H9 (cell line): ENCODE results near the gene ANTXR2. TPM values are rescaled to one million over a fixed set of nuclear protein-coding genes. Genes with fewer than 3 reads are reported as not detected.

ENCODE experiments used
- DNase-seq: peaks from one replicate; pipeline ENCODE4 v3.0.0-alpha.2; 2017
- H2AFZ ChIP-seq: one replicate; pipeline ENCODE4 v1.6.1; 2013; ENCODE audit warnings: mild to moderate bottlenecking, low read length, control low read depth, moderate library complexity
- H2AK5ac ChIP-seq: 2 replicates; pipeline ENCODE4 v1.6.1; 2013; ENCODE audit warnings: low read length, control low read depth, mixed read lengths; ENCODE audit not compliant: insufficient read length
- H2BK120ac ChIP-seq: one replicate; pipeline ENCODE4 v1.6.1; 2013; ENCODE audit warnings: low read depth, mild to moderate bottlenecking, low read length, control low read depth, inconsistent platforms; ENCODE audit not compliant: poor library complexity, severe bottlenecking
- H2BK12ac ChIP-seq: 2 replicates; pipeline ENCODE4 v1.6.1; 2013; ENCODE audit warnings: low read length, control low read depth, mixed read lengths, low read depth; ENCODE audit not compliant: insufficient read length
- H2BK15ac ChIP-seq: 2 replicates; pipeline ENCODE4 v1.6.1; 2013; ENCODE audit warnings: low read depth, low read length, control low read depth
- H2BK20ac ChIP-seq: one replicate; pipeline ENCODE4 v1.6.1; 2013; ENCODE audit warnings: low read depth, mild to moderate bottlenecking, low read length, control low read depth, inconsistent platforms; ENCODE audit not compliant: poor library complexity, severe bottlenecking
- H2BK5ac ChIP-seq: 2 replicates; pipeline ENCODE4 v1.6.1; 2013; ENCODE audit warnings: low read length, control low read depth, mixed read lengths; ENCODE audit not compliant: insufficient read length
- H3K14ac ChIP-seq: 2 replicates; pipeline ENCODE4 v1.6.1; 2013; ENCODE audit warnings: low read length, control low read depth; ENCODE audit not compliant: insufficient read depth
- H3K18ac ChIP-seq: 2 replicates; pipeline ENCODE4 v1.6.1; 2013; ENCODE audit warnings: low read depth, mild to moderate bottlenecking, mixed read lengths, low read length, control low read depth; ENCODE audit not compliant: insufficient read length
- H3K23ac ChIP-seq: 2 replicates; pipeline ENCODE4 v1.6.1; 2013; ENCODE audit warnings: low read length, control low read depth, mixed read lengths, low read depth; ENCODE audit not compliant: insufficient read length
- H3K23me2 ChIP-seq: 2 replicates; pipeline ENCODE4 v1.6.1; 2013; ENCODE audit warnings: low read depth, mild to moderate bottlenecking, mixed read lengths, low read length, control low read depth; ENCODE audit not compliant: insufficient read length, poor library complexity, severe bottlenecking
- H3K27ac ChIP-seq: 2 replicates; pipeline ENCODE4 v1.5.1; 2013; ENCODE audit warnings: low read length, control low read depth, mixed read lengths, low read depth; ENCODE audit not compliant: insufficient read length
- H3K27me3 ChIP-seq: 2 replicates; pipeline ENCODE4 v1.6.1; 2013; ENCODE audit warnings: low read length, control low read depth, inconsistent platforms; ENCODE audit not compliant: insufficient read depth
- H3K4ac ChIP-seq: 2 replicates; pipeline ENCODE4 v1.6.1; 2013; ENCODE audit warnings: low read depth, mild to moderate bottlenecking, control low read depth, inconsistent platforms, low read length, moderate library complexity
- H3K4me1 ChIP-seq: 2 replicates; pipeline ENCODE4 v1.6.1; 2013; ENCODE audit warnings: low read length, control low read depth, inconsistent platforms; ENCODE audit not compliant: insufficient read depth
- H3K4me2 ChIP-seq: 2 replicates; pipeline ENCODE4 v1.6.1; 2013; ENCODE audit warnings: low read length, control low read depth, mixed read lengths; ENCODE audit not compliant: insufficient read length, insufficient read depth
- H3K56ac ChIP-seq: 2 replicates; pipeline ENCODE4 v1.6.1; 2013; ENCODE audit warnings: low read depth, mild to moderate bottlenecking, mixed read lengths, low read length, control low read depth; ENCODE audit not compliant: insufficient read length
- H3K79me1 ChIP-seq: 2 replicates; pipeline ENCODE4 v1.6.1; 2013; ENCODE audit warnings: low read depth, mild to moderate bottlenecking, moderate library complexity, low read length, control low read depth, inconsistent platforms; ENCODE audit not compliant: insufficient read depth, poor library complexity, severe bottlenecking
- H3K79me2 ChIP-seq: 2 replicates; pipeline ENCODE4 v1.6.1; 2013; ENCODE audit warnings: low read length, control low read depth, inconsistent platforms; ENCODE audit not compliant: insufficient read depth
- H3K9ac ChIP-seq: 2 replicates; pipeline ENCODE4 v1.6.1; 2013; ENCODE audit warnings: low read length, control low read depth, mixed read lengths; ENCODE audit not compliant: insufficient read length; ENCODE audit errors: extremely low read depth
- H3K9me3 ChIP-seq: one replicate; pipeline ENCODE4 v1.6.1; 2013; ENCODE audit warnings: low read depth, low read length, inconsistent platforms; ENCODE audit not compliant: control insufficient read depth
- H3T11ph ChIP-seq: one replicate; pipeline ENCODE4 v1.6.1; 2013; ENCODE audit warnings: mild to moderate bottlenecking, low read length, control low read depth, inconsistent platforms
- H4K20me1 ChIP-seq: one replicate; pipeline ENCODE4 v1.6.1; 2013; ENCODE audit not compliant: control insufficient read depth, insufficient read length, insufficient read depth
- H4K5ac ChIP-seq: 2 replicates; pipeline ENCODE4 v1.6.1; 2013; ENCODE audit warnings: low read depth, mild to moderate bottlenecking, mixed read lengths, low read length, control low read depth; ENCODE audit not compliant: insufficient read length
- H4K8ac ChIP-seq: replicated peaks from 2 replicates; pipeline ENCODE4 v1.6.1; 2013; ENCODE audit warnings: low read length, control low read depth, mixed read lengths, low read depth; ENCODE audit not compliant: insufficient read length
- H4K91ac ChIP-seq: 2 replicates; pipeline ENCODE4 v1.6.1; 2013; ENCODE audit warnings: low read depth, mild to moderate bottlenecking, moderate library complexity, mixed read lengths, low read length, control low read depth; ENCODE audit not compliant: insufficient read length
- H3K27ac Mint-ChIP-seq, 3 experiments: 2 replicates in 2 of 3; 3 replicates in 1 of 3; pipeline ENCODE4 v1.8.0; 2020 to 2021; ENCODE audit warnings: mixed read lengths in 3 of 3, mild to moderate bottlenecking in 1 of 3, moderate library complexity in 1 of 3
- H3K27me3 Mint-ChIP-seq: 2 replicates; pipeline ENCODE4 v1.8.0; 2021; ENCODE audit warnings: low read depth, mild to moderate bottlenecking, moderate library complexity, mixed read lengths
- H3K36me3 Mint-ChIP-seq, 3 experiments: 2 replicates in 2 of 3; 3 replicates in 1 of 3; pipeline ENCODE4 v1.8.0; 2020 to 2021; ENCODE audit warnings: low read depth in 3 of 3, mixed read lengths in 3 of 3; ENCODE audit not compliant: insufficient read depth in 1 of 3
- H3K4me1 Mint-ChIP-seq, 2 experiments: 2 replicates each; pipeline ENCODE4 v1.8.0; 2020; ENCODE audit warnings: mixed read lengths in 2 of 2
- H3K4me3 Mint-ChIP-seq, 2 experiments: 2 replicates in 1 of 2; 3 replicates in 1 of 2; pipeline ENCODE4 v1.8.0; 2020 to 2021; ENCODE audit warnings: mild to moderate bottlenecking in 2 of 2, mixed read lengths in 2 of 2, moderate library complexity in 1 of 2
- H3K9me3 Mint-ChIP-seq, 2 experiments: 2 replicates in 1 of 2; 3 replicates in 1 of 2; pipeline ENCODE4 v1.8.0; 2020; ENCODE audit warnings: mild to moderate bottlenecking in 2 of 2, mixed read lengths in 2 of 2, moderate library complexity in 1 of 2
- CTCF ChIP-seq: fragments of 200-600 bp; sonication (generic); conservative IDR thresholded peaks from 3 replicates; pipeline ENCODE4 v1.8.0; 2021; ENCODE audit warnings: antibody characterized with exemption, mild to moderate bottlenecking
- total RNA-seq: library from RNA; stranded (reverse); gene quantifications from 2 replicates; pipeline ENCODE4 v1.2.1, GENCODE V29; 2021

Gene ANTXR2
- total RNA-seq, 1 experiment from 2014 or later = 4.7 TPM

GRCh38 chr4:80111276-80111675, 38.2 kb upstream of the ANTXR2 start:
- no peak overlapping the region for H4K5ac ChIP-seq
- no peaks in the 10 kb centered on the region for H3K4me1 ChIP-seq
- H3K56ac ChIP-seq = no peak overlapping the region
- no peaks in the 10 kb centered on the region for H3K79me1 ChIP-seq
- Mint-ChIP-seq H3K4me1 (no peaks in the 10 kb centered on the region), H3K9me3 (peaks cover 8 to 16% of the 10 kb centered on the region in 2 experiments), H3K27me3 (peaks cover 2% of the 10 kb centered on the region; the same call in 1 of the 2 replicates), H3K4me3 (no peak overlapping the region), H3K27ac (no peak overlapping the region), H3K36me3 (peaks cover 0 to 6% (median 0%) of the 10 kb centered on the region in 3 experiments; a peak in 2 of 7 replicates)
- no peak overlapping the region for H4K8ac ChIP-seq
- H3K9ac ChIP-seq = no peak overlapping the region
- H2BK5ac ChIP-seq = no peak overlapping the region
- H3K23me2 ChIP-seq = no peaks in the 10 kb centered on the region
- DNase-seq = no peak
- no peak overlapping the region for H3K18ac ChIP-seq
- H3K27me3 ChIP-seq = no peaks in the 10 kb centered on the region
- H3K9me3 ChIP-seq = no peaks in the 10 kb centered on the region
- TF ChIP-seq CTCF = no peak
- H3K23ac ChIP-seq = no peak overlapping the region
- H2BK20ac ChIP-seq = no peak overlapping the region
- no peak overlapping the region for H2BK15ac ChIP-seq
- no peak overlapping the region for H2BK12ac ChIP-seq
- H2AK5ac ChIP-seq = no peak overlapping the region
- no peaks in the 10 kb centered on the region for H4K20me1 ChIP-seq
- H3K4me2 ChIP-seq = no peak overlapping the region
- H3K27ac ChIP-seq = no peak overlapping the region
- H3K4ac ChIP-seq = no peak overlapping the region
- H3T11ph ChIP-seq = no peak overlapping the region
- H4K91ac ChIP-seq = no peak overlapping the region
- no peak overlapping the region for H2BK120ac ChIP-seq
- no peak overlapping the region for H3K14ac ChIP-seq
- H3K79me2 ChIP-seq = no peaks in the 10 kb centered on the region
- no peak overlapping the region for H2AFZ ChIP-seq
